GM20000 (cell line): ENCODE results near the gene MAPT.

Source experiments
- DNase-seq: peaks from one replicate; pipeline ENCODE4 v3.0.0; 2012; ENCODE audit warnings: low spot score
- TF ChIP-seq, protein P1 (sequence below): IDR thresholded peaks from 2 replicates; pipeline ENCODE4 v1.5.1; 2012; ENCODE audit warnings: mild to moderate bottlenecking, control low read depth; ENCODE audit errors: extremely low read depth, missing control alignments

Gene MAPT

DNA sequence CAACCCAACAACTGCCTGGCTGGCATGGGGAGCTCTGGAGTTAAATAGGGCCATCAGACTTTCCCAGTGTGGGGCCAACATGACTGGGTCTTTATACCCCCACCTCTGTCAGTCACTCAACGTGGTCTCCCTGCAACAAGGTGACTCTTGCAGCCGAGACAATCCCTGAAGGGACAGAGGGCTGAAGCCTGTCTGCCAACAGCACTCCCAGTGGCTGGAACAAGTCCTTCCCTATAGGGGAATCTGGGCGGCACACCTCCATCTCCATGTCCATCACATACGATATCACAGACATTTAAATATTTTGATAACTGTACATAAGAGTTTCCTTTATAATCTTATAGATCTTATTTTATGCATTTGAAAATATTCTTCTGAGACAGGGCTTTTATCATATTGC, 4.8 kb upstream of the MAPT start:
- TF ChIP-seq, protein P1, sequence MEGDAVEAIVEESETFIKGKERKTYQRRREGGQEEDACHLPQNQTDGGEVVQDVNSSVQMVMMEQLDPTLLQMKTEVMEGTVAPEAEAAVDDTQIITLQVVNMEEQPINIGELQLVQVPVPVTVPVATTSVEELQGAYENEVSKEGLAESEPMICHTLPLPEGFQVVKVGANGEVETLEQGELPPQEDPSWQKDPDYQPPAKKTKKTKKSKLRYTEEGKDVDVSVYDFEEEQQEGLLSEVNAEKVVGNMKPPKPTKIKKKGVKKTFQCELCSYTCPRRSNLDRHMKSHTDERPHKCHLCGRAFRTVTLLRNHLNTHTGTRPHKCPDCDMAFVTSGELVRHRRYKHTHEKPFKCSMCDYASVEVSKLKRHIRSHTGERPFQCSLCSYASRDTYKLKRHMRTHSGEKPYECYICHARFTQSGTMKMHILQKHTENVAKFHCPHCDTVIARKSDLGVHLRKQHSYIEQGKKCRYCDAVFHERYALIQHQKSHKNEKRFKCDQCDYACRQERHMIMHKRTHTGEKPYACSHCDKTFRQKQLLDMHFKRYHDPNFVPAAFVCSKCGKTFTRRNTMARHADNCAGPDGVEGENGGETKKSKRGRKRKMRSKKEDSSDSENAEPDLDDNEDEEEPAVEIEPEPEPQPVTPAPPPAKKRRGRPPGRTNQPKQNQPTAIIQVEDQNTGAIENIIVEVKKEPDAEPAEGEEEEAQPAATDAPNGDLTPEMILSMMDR = no peak
- DNase-seq = no peak

DNA sequence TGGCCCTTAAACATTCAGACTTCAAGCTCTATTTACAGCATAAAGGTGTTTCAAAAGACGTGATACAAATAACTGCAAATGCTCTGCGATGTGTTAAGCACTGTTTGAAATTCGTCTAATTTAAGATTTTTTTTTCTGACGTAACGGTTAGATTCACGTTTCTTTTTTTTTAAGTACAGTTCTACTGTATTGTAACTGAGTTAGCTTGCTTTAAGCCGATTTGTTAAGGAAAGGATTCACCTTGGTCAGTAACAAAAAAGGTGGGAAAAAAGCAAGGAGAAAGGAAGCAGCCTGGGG, 681 bp upstream of the MAPT start:
- TF ChIP-seq, protein P1 = no peak
- no peak for DNase-seq

DNA sequence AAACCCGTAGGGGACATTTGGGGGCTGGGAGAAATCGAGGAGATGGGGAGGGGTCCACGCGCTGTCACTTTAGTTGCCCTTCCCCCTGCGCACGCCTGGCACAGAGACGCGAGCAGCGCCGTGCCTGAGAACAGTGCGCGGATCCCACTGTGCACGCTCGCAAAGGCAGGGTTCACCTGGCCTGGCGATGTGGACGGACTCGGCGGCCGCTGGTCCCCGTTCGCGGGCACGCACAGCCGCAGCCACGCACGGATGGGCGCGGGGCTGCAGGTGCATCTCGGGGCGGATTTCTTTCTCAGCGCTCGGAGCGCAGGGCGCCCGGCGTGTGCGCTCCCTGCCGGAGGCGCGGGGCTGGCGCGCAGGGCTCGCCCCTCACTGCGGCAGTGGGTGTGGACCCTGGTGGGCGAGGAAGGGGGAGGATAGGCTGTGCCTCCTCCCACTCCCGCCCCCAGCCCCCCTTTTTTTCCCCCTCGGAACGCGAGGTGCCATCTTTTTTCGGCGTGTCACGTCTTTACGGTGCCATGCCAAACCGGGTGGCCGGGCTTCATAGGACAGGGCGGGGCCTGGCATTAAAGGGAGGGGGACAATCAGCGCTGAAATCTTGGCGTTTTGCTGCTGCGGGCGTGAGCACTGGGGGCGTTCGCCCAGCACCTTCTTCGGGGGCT, 1.1 kb downstream of the MAPT start:
- TF ChIP-seq, protein P1 = no peak
- DNase-seq = peak; percentile 50

DNA sequence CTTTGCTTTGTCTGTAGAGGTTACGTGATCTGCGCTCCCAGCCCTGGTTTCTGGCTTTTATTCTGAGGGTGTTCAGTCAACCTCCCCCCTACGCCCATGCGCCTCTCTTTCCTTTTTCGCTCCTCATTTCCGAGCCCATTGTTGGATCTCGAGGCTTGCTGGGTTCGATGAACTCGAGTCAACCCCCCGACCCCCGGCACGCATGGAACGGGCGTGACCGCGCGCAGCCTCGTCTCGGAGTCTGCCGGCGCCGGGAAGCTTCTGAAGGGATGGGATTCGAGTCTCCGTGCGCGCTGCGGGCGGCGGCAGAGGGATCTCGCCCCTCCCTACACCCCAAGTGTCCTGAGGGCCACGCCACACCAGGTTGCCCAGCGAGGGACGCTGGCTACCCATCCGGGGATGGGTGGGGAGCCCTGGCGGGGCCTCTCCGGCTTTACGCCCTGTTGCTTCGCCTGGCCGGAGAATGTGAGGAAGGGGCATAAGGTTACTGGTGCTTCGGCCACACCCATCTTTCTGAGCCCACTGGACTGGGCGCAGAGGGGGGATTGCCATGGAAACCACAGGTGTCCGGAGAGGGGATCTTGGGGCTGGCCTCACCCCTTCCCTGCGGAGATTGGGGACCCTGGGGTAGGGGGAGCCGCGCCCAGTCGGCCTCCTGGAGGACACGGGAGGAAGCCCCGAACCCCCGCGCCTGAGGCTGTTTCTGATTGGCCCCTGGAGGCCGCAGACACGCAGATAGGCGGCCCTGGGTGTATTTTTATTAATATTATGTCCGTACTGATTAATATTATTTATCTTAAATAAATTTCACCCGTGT, 1.8 kb downstream of the MAPT start:
- DNase-seq = no peak
- TF ChIP-seq, protein P1 = no peak

DNA sequence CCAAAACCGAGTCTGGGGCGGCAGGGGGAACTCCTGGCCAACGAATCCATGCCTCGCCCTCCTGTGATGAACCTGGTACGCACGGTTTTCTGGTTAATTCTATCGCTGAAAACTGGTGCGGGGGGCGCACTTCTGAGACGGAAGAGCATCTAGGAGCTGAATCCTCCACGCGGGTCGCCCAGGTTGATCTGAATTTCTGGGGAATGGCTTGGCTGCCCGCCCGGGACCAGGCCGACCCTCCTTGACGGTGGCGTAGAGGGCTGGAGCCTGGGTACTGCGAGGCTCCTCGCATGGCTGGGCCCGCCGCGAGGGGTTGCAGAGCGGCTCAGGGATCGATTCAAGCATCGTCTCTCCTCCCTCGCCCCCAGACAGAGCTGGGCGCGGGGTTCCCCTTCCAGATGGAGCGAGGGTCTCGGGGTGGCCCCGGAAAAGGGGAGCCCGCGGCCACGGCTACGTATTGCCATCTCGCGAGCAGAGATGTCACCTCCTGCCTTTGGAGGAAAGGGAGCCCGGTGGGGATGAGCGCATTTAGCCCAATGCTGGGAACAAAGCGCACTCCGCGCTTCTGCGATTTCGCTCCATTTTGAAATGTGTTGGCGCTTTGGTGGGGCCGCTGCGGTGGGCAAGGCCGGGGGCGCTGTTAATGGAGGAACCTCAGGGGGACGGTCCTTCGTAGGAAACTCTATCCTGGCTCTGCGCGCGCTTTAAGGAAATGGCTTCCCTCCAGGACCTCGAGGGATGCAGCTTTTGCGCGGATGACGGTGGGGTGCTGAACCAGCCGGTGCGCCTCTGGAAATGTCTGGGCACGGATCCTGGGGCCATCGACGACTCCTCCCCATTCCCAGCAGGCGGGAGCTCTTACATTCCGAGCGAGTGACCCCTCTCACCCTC, 2.7 kb downstream of the MAPT start:
- no peak for DNase-seq
- TF ChIP-seq, protein P1 = no peak

DNA sequence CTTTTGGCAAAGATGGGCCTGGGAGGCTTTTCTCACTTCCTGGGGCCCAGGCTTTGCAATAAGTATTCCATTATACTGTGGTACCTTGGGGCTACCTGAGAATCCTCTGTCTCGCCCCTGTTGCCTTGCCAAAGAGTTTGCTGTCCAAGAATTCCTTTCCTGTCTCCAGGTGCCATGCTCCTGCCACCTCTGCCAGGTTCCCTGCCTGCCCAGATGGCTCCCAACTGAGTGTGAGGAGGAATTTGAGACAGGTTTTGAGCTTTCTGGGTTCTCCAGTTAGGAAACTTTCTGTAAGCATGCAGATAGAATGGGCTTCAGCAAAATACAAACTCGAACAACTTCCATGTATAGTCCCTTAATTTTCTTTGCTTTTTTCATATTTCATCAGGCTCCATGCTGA, 5.8 kb downstream of the MAPT start:
- TF ChIP-seq, protein P1 = no peak
- no peak for DNase-seq

DNA sequence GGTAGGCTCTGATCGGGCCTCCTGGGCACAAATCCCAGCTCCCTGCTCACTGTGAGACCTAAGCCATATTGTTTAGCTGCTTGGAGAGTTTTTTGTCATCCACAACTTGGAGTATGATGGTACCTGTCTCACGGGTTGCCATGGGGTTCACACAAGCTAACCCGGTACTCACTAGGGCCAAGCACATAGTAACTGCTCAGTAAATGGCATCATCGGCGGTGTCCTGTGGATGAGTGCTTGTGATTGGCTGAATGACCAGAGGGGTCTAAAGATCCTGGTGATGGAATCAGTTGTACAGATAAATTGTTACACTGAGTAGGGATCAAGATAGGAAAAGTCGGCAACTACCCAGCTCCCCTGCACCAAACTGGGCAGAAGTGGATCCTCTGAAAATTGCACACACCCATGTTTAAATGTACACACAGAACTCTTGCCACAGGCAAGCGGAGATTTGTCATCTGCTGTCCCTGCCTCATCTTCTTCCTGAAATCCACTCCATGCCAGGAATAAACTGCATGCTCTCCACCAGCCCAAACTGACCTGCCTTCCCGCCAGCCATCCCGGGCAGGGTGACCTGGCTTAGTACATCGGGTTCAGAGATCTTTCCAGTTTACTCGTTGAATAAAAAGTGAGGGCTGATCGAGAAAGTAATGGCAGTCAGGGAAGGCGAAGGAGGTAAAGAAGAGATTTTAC, 6.5 kb downstream of the MAPT start:
- DNase-seq = no peak
- TF ChIP-seq, protein P1 = no peak
